ENCODE data around the gene EVI5.

DNA sequence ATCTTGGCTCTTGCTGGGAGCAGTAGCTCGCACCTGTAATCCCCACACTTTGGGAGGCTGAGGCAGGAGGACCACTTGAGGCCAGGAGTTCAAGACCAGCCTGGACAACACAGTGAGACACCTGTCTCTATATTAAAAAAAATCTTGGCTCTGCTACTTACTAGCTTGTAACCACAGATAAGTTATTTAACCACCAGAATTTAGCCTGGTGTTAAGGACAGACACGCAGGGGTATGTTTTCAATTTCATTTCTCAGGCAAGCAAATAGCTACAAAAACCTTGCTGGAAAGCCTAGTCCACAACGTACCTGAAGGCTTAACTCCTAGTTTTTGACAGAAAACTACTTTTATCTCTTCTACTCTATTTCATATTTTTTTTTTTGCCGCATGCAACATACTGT lies 273.4 kb downstream of the EVI5 start:
- TF ChIP-seq POLR2A (IDR thresholded peaks at IDR 0.05) = no peak
- TF ChIP-seq, protein P1, sequence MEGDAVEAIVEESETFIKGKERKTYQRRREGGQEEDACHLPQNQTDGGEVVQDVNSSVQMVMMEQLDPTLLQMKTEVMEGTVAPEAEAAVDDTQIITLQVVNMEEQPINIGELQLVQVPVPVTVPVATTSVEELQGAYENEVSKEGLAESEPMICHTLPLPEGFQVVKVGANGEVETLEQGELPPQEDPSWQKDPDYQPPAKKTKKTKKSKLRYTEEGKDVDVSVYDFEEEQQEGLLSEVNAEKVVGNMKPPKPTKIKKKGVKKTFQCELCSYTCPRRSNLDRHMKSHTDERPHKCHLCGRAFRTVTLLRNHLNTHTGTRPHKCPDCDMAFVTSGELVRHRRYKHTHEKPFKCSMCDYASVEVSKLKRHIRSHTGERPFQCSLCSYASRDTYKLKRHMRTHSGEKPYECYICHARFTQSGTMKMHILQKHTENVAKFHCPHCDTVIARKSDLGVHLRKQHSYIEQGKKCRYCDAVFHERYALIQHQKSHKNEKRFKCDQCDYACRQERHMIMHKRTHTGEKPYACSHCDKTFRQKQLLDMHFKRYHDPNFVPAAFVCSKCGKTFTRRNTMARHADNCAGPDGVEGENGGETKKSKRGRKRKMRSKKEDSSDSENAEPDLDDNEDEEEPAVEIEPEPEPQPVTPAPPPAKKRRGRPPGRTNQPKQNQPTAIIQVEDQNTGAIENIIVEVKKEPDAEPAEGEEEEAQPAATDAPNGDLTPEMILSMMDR (IDR thresholded peaks at IDR 0.05) = no peak
